HCT116 (cell line): ENCODE data around the gene STAC. TPM values are rescaled to one million over a fixed set of nuclear protein-coding genes. Genes with fewer than 3 reads are reported as not detected.
"Not testable (repeated sequence)": the region's sequence is repeated elsewhere in the genome, so short reads cannot be mapped to it uniquely, and the experiment has no call there.

Experiments used
- ATAC-seq: fragments of 200-7000 bp; cut with Tn5 transposase; 2 replicates; pipeline ENCODE4 v1.9.1; 2020; ENCODE audit warnings: mild to moderate bottlenecking, moderate library complexity
- BruUV-seq: library from RNA; stranded (reverse); fragments of 400-500 nt; replicated peaks from 2 replicates; lab custom pipeline; 2021; lab: Mats Ljungman, UMichigan
- CTCF ChIA-PET: fragments of 300-600 bp; sonication (Branson Sonifier 250); formaldehyde crosslinking; loops from one replicate; lab custom pipeline; 2021; ENCODE audit warnings: antibody characterized with exemption; lab: Charles Lee
- POLR2A ChIA-PET: fragments of 300-600, 350-600 bp; sonication (Branson Sonifier 250); formaldehyde crosslinking; loops from one replicate; lab custom pipeline; 2021; ENCODE audit warnings: antibody characterized with exemption; lab: Charles Lee
- RAD21 ChIA-PET, 2 experiments: fragments of 300-600 bp; sonication (Branson Sonifier 250); formaldehyde crosslinking; loops; one replicate each; lab custom pipeline; 2023; ENCODE audit warnings: low total read pairs in 2 of 2; ENCODE audit not compliant: uncharacterized antibody in 2 of 2, unreplicated experiment in 2 of 2, low non-redundant PET in 1 of 2; lab: Charles Lee
- DNase-seq: peaks from one replicate; pipeline ENCODE4 v3.0.0-alpha.2; 2010; ENCODE audit warnings: low read depth, low spot score
- H2AFZ ChIP-seq: fragments of 200-600 bp; shearing (Covaris generic), sonication (generic); 2 replicates; pipeline ENCODE4 v1.6.1; 2017; ENCODE audit warnings: low read depth, mixed run types, mixed read lengths, antibody characterized with exemption, low read length; ENCODE audit not compliant: poor library complexity, severe bottlenecking
- H3K27ac ChIP-seq: 2 replicates; pipeline ENCODE4 v1.5.1; 2012; ENCODE audit warnings: low read depth, low read length
- H3K27me3 ChIP-seq: fragments of 200-600 bp; sonication (generic); 2 replicates; pipeline ENCODE4 v1.6.1; 2016; ENCODE audit warnings: mixed run types, low read length, mixed read lengths; ENCODE audit not compliant: insufficient read depth
- H3K36me3 ChIP-seq, 2 experiments: fragments of 200-500 bp in 1 of 2; fragments of 200-600 bp in 1 of 2; sonication (Bioruptor generic) in 1 of 2; sonication (generic) in 1 of 2; 2 replicates each; pipeline versions ENCODE4 v1.5.1 to v1.6.1; 2014 to 2016; ENCODE audit warnings: low read length in 2 of 2, inconsistent platforms in 1 of 2, mixed read lengths in 1 of 2, mixed run types in 1 of 2; ENCODE audit not compliant: insufficient read depth in 2 of 2, control insufficient read depth in 1 of 2
- H3K4me1 ChIP-seq, 2 experiments: fragments of 200-600 bp in 1 of 2; sonication (generic) in 1 of 2; 2 replicates each; pipeline versions ENCODE4 v1.5.1 to v1.6.1; 2012 to 2017; ENCODE audit warnings: low read length in 2 of 2, inconsistent platforms in 1 of 2, mild to moderate bottlenecking in 1 of 2, mixed read lengths in 1 of 2, mixed run types in 1 of 2, moderate library complexity in 1 of 2; ENCODE audit not compliant: insufficient read depth in 2 of 2, control insufficient read depth in 1 of 2
- H3K4me2 ChIP-seq: fragments of 200-600 bp; sonication (generic); 2 replicates; pipeline ENCODE4 v1.6.1; 2017; ENCODE audit warnings: mixed run types, low read length, mixed read lengths
- H3K4me3 ChIP-seq, 2 experiments: fragments of 200-600 bp in 1 of 2; sonication (generic) in 1 of 2; replicated peaks in 1 of 2; 2 replicates each; pipeline ENCODE4 v1.5.1; 2011 to 2016; ENCODE audit warnings: low read length in 2 of 2, control low read depth in 1 of 2, low read depth in 1 of 2, mild to moderate bottlenecking in 1 of 2, mixed read lengths in 1 of 2, mixed run types in 1 of 2
- H3K79me2 ChIP-seq: fragments of 200-600 bp; sonication (generic); 2 replicates; pipeline ENCODE4 v1.6.1; 2017; ENCODE audit warnings: mild to moderate bottlenecking, mixed run types, low read length, moderate library complexity, mixed read lengths; ENCODE audit not compliant: insufficient read depth
- H3K9ac ChIP-seq: fragments of 200-600 bp; sonication (generic); 2 replicates; pipeline ENCODE4 v1.6.1; 2016; ENCODE audit warnings: low read length, mixed read lengths
- H3K9me2 ChIP-seq: fragments of 200-600 bp; sonication (generic), shearing (Covaris generic); 2 replicates; pipeline ENCODE4 v1.6.1; 2017; ENCODE audit warnings: mixed run types, mild to moderate bottlenecking, moderate library complexity; ENCODE audit not compliant: insufficient read depth
- H3K9me3 ChIP-seq, 2 experiments: fragments of 200-500 bp in 1 of 2; fragments of 200-600 bp in 1 of 2; sonication (Bioruptor generic) in 1 of 2; sonication (generic) in 1 of 2; 2 replicates each; pipeline ENCODE4 v1.6.1; 2014 to 2017; ENCODE audit warnings: low read length in 2 of 2, mixed read lengths in 2 of 2, inconsistent platforms in 1 of 2, low read depth in 1 of 2, mild to moderate bottlenecking in 1 of 2, mixed run types in 1 of 2, moderate library complexity in 1 of 2; ENCODE audit not compliant: control insufficient read depth in 1 of 2, insufficient read depth in 1 of 2
- H4K20me1 ChIP-seq: fragments of 200-600 bp; sonication (generic), shearing (Covaris generic); 2 replicates; pipeline ENCODE4 v1.6.1; 2017; ENCODE audit warnings: mixed run types, mild to moderate bottlenecking, moderate library complexity; ENCODE audit not compliant: insufficient read depth
- ATF3 ChIP-seq: IDR thresholded peaks from 2 replicates; pipeline ENCODE4 v1.6.1; 2012
- intact Hi-C: fragments of 100-400 bp; cut with micrococcal nuclease; formaldehyde crosslinking; loops from 2 replicates; pipeline ENCODE4 v1.10.0; 2022
- total RNA-seq: library from RNA; stranded (reverse); gene quantifications from one replicate; pipeline ENCODE4 v1.2.1, GENCODE V29; 2021; ENCODE audit not compliant: unreplicated experiment

Gene STAC
- total RNA-seq, 1 experiment from 2014 or later = not detected

- Histone ChIP-seq H3K9me2 (no peaks in the 10 kb centered on the region), H3K4me2 (no peak overlapping the region), H3K9ac (no peak overlapping the region), H3K4me3 (no peak overlapping the region), H3K79me2 (no peaks in the 10 kb centered on the region), H4K20me1 (no peaks in the 10 kb centered on the region; the same call in 1 of the 2 replicates), H3K27me3 (no peaks in the 10 kb centered on the region), H2AFZ (no peak overlapping the region), H3K4me1 (no peaks in the 10 kb centered on the region), H3K27ac (no peak overlapping the region), H3K9me3 (no peaks in the 10 kb centered on the region), H3K36me3 (no peaks in the 10 kb centered on the region)
- DNase-seq = no peak
- ChIA-PET RAD21 (no interaction called here), POLR2A (no interaction called here), CTCF (no interaction called here)
- intact Hi-C loops = no loop called here
- no peak for TF ChIP-seq ATF3
- ATAC-seq = no peak
- BruUV-seq = no TSS peak
These were observed 116.7 kb downstream of the STAC start for GRCh38 chr3:36496684-36497633.

GRCh38 chr3:36500053-36500452 lies 119.7 kb downstream of the STAC start:
- H3K36me3 ChIP-seq, H2AFZ ChIP-seq, intact Hi-C loops, RAD21 ChIA-PET, H3K27ac ChIP-seq, CTCF ChIA-PET, POLR2A ChIA-PET, H3K79me2 ChIP-seq, H4K20me1 ChIP-seq, H3K27me3 ChIP-seq, DNase-seq, H3K9me2 ChIP-seq, BruUV-seq, ATAC-seq, H3K9ac ChIP-seq, H3K4me2 ChIP-seq, H3K4me1 ChIP-seq, H3K9me3 ChIP-seq, H3K4me3 ChIP-seq: not testable (repeated sequence)
